NB4 (cell line): ENCODE results near the gene EPN2.

Experiments
- CTCF ChIP-seq: IDR thresholded peaks from one replicate; pipeline ENCODE4 v1.5.1; 2012; ENCODE audit warnings: low read depth, low read length
- MYC ChIP-seq: IDR thresholded peaks from 2 replicates; pipeline ENCODE4 v1.6.1; 2011; ENCODE audit warnings: low read depth, low read length
- POLR2A ChIP-seq: IDR thresholded peaks from 2 replicates; pipeline ENCODE4 v1.6.1; 2011; ENCODE audit warnings: mild to moderate bottlenecking; ENCODE audit not compliant: insufficient read length; ENCODE audit errors: extremely low read depth

GRCh38 chr17:19296786-19297778, 59.9 kb downstream of the EPN2 start:
- TF ChIP-seq CTCF = no peak
- TF ChIP-seq POLR2A = no peak
- TF ChIP-seq MYC = no peak
